ENCODE data around the gene RNF141.

Gene RNF141

DNA sequence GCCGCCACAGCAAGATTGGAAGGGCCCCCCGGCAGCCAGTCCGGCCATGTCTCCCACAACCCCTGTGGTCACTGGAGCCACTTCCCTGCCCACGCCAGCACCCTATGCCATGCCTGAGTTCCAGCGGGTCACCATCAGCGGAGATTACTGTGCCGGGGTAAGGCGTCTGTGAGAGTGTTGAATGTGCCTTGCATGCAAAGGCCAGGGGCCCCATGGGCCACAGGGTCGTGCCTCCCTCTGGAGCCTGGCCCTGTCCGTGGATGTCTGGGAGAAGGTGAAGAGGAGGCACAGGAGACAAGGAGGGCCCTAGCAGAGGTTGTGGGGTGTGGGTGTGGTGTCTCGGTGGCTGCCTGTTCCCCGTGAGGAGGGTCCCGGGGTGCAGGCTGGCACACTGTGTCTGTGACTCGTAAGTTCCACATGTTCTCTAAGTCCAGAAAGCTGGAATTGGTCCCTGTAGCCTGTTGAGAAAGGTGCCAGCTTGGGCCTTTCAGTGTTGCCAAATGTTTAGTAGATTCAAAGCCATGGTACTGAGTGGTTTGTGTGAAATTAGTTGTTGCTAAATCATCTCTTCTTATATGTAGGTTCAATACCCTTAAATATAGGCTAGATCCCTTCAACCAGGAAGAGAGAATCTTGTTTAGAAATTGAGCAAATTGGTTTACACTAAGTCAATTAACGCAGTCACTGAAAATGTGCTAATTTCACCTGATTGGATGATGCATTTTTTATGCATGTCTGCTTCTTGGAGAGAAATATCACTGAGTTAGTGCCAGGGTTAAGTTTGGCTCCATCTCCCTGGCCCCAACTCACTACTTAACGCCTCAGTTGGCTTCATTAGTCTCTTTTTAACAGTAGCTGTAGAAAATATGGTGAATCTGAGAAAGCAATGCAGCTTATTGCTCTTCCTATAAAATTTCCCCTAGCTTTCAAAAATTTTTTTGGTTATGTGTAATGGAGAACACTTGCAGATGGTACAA lies 62.1 kb downstream of the RNF141 start:
- DNase-seq, result no peak

DNA sequence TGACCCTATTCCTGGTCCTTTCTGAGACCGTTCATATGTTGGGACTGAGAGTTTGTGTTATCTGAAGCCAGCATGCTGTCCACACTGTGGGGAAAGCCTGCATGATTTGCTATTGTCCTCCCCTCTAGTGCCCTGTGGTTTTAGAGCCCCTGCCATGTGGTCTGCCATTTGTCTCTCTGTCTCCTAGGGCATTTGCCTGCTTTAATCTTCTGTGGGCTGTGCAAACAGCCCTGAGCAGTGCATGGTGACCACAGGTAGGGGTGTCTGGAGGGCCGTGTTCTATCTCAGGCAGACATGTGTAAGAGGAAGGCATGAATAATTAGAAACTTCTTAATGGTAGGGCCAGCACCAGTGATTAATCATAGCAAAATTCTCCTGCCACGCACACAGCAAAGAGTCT lies 62.9 kb downstream of the RNF141 start:
- DNase-seq, result no peak

DNA sequence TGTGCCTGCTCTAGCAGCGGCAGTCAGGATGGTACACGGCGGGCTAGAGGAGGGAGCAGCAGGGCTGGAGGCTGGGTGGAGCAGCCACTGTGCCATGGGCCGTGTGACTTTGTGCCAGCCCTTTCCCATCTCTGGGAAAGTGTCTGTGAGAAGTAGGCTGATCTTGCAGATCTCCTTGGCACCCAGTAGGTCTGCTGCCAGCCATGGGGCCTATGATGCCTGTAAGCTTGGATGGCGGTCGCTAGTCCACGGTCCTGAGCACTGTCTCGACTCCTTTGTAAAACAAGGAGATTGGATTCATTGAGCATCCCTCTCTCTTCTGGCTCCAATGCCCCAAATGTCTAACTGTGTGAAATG lies 63.3 kb downstream of the RNF141 start:
- DNase-seq, result no peak

DNA sequence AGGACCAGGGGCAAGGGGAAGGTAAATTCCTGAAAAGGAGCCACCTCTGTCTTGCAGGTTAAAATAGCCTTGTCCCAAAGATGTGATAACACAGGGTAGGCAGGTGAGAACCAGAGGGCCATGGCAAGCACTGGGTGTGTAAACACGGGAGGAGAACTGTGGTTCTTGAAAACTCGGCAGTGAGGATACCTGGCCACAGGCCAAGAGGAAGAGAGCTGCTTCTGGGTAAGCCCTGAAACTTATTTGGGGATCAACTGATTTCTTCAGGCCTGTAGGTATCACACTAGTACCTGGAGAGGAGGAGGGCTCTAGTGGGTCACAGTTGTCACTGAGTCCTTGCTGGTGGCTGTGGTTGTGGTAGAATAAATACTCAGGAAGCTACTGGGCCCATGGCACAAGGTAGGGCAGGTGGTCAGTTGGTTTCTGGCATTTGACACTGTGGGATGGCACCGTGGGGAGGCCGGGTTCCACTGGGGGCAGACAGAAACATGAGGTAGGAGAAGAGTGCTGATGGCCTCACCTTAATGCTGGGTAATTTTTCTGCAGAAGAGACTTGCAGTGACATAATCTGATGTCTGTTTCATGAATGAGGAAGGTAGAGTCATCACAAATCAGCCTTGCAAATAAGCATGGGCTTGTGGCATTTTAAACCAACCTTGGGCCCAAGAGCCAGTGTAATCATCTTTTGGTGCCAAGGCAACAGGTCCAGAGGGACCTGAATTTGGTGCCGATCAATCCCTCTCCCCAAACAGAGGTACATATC lies 63.9 kb downstream of the RNF141 start:
- no peak for DNase-seq

DNA sequence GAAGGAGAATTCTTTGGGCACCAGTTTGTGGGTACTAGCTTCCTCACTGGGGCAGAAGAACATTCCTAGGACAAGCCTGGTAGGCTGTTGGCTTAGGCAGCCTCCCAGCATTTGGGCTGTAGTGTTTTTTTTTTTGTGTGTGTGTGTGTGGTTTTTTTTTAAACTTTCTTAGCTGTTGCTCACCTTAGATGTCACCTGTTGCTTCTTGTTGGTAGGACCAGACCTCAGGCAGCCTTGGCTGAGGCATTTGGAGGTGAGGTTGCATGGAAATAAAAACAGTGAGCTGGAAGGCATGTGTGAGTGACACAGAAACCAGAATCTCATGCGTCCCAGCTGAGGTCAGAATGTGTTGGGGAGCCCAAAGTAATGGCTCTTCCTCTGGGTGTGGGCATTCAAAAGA lies 64.6 kb downstream of the RNF141 start:
- no peak for DNase-seq

DNA sequence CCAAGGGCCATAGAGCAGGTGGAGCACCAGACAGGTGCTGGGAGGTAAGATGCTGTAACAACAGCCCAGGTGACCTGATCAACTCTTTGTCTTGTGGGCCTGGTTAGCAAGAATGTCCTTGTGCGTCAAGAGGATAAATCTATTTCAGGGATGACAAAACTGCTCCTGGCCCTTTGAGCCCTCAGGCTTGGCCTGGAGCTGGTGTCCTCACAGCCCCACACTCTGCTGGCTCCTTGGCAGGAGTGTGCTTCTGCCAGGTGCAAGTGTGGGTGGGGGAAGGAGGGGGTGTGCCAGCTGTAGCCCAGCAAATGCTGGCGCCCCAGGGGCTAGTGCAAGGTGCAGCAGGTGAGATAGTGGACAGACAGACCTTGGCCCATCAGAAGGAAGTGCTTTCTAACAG lies 66.4 kb downstream of the RNF141 start:
- no peak for DNase-seq

DNA sequence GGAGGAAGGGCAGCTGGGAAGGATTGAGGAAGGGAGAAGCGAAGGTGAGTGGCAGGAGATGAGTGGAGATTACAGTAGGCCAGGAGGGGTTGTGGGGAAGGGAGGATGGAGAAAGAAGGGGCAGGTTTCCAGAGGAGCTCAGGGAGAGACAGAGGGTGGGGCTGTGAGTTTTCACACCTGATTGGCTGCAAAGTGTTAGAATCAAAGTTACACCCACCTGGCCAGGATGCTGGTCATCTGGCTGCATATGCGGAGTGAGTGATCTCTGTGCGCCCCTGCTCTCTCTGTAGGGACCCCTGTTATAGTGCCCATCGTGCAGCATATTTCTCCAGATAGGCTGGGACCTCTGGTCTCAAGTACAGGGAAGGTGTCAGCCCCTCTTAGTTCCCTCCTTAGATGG lies 67.6 kb downstream of the RNF141 start:
- DNase-seq, result no peak

DNA sequence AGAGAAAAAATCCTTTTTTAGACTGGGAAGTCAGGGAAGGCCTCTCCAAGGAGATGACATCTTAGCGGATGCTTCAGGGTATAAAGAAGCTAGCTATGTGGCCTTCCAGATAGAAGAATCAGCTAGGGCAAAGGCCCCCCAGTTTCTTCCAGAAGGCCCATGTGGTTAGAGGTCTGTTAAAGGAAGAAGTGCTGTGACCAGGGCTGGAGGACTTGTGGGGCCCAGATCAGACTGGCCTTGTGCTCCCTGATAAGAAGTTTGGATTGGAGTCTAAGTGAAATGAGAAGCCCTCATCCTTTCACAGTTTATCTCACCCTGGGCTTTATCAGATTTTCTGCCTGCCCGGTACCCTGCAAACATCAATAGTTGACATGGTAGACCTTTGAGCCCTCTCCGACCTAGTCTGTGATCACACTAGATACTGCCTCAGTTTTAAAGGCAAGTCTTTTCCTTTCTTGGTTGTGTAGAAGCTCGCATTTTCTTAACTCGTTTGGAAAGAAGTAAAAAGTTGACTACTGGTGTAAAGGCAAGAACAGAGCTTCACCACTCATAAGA lies 78.2 kb downstream of the RNF141 start:
- no peak for DNase-seq

Measured in stimulated activated CD4-positive, alpha-beta T cell treated with anti-CD3 and anti-CD28 coated beads, Interleukin-4, amount 100 ng/mL, for 4 hours (primary cell).